Dedifferentiated amniotic fluid mesenchymal stem cell (primary cell): Measurements from ENCODE around the gene RASA2.

Source experiments
- DNase-seq: peaks from one replicate; pipeline ENCODE4 v3.0.0-alpha.2; 2016; ENCODE audit errors: extremely low spot score

RASA2 gene

DNA sequence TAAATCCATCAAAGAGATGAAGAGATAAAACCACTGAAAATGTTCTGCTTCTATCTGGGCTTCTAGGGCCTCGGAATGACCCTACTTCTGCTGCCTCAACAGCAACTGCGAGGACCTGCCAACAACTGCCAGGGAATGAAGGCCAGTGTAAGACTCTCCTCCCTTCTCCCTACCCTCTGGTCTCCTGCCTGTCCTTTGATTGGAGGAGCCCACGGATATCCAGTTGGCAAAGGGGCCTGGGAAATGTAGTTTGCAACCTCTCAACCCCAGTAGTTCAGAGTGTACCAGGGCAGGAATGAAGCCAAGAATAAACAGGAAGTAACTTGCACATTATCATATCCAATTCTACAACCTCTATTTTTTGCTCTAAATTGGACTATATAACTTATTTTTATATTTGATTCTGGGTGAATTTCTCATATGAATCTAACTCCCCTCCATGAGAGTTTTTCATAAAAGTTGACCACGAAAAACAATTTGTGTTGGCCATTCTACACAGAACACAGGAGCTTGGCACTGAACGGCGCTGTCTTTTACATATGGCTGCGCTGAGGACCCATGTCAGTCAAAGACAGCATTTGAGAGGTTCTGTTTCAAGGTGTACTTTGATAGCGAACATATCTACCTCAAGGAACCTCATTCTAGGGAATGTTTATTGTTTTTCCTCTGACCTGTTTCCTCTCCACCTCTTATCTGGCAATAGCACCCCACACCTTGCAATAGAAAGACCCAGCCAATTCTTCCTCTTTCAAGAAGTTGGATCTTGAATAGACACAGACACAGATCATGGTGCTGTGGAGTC, 160.1 kb downstream of the RASA2 start:
- no peak for DNase-seq

DNA sequence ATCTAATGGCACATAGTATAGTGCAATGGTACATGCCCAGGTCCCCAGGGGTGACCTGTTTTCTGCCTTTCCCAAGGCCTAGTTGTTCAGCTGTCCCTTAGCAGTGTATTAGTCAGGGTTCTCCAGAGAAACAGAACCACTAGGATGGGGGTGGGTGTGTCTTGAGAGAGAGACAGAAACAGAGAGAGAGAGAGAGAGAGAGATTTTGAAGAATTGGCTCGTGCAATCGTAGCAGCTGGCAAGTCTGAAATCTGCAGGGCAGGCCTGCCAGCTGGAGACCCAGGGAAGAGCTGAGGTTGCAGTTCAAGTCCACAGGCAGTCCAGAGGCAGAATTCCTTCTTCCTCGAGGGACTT, 160.7 kb downstream of the RASA2 start:
- no peak for DNase-seq

DNA sequence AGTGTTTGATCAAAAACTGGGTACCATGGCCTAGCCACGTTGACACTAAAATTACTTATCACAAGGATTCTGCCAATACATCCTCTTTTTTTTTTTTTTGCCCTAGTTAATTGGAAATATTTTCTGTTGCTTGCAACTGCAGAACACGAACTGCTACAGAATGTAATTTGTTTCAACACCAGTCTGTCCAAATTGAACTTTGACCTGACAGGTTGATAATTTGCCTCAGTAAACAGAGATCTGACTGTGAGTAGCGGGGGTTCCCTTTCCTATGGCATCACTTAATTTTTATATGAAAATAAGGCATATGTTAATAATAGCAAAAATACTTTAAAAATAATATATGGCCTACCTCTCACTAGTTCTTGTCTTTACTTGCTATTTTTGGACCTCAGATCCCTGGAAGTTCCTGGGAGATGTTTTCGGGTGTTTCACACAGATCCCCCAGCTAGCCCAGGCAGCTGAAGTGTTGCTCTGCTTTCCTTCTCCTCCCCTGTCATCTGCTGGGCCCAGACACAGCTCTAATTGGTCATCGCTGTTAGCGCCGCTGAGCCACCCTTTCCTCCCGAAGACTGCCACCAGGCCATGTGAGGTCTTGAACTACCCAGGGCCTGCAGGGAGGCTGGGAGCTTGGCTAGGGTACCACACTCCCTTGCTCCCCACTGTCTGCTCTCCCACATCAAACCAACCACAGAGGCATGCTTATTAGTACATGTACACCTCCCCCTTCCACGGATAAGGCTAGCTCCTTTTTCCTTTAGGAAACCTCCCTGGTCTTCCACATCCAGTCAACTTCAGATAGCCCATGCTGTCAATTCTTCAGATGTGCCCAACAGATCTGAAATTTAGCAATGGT, 161.5 kb downstream of the RASA2 start:
- no peak for DNase-seq

DNA sequence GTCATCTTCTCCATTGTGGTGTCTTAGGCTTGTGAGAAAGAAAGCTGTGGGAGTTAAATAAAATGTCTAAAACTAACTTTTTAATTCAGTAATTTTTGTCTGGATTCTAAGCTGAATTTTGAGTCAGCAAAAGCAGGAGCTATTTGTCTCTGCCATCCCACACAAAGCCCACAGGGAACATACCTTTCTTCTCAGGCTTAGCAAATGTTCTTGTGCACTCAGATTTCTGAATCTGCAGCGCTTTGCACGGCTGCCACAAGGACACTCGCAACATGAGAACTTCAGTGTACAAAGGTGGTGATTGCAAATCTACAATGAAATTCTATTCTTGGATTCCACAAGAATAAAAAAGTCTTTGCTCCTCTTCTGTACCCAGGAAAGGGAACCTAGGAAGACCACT, 163.0 kb downstream of the RASA2 start:
- no peak for DNase-seq

DNA sequence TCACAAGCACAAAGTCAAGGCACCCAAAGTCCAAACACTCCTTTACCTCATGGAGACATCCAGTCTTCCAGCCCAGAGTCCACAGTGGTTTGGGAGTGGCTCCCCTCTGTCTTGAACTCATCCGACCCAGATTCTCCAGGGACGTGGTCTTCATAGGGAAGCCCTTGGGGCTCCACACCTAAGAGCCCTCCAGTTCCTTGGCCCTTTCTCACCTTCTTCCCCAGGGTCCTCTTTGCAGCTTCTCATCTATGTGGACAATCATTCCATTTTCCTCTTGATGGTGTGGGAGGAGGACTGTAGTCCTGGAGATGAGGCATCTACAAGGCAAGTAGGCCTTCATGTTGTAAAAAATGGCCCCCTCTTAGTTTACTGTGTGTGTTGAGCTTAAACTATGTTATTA, 164.0 kb downstream of the RASA2 start:
- DNase-seq: no peak

DNA sequence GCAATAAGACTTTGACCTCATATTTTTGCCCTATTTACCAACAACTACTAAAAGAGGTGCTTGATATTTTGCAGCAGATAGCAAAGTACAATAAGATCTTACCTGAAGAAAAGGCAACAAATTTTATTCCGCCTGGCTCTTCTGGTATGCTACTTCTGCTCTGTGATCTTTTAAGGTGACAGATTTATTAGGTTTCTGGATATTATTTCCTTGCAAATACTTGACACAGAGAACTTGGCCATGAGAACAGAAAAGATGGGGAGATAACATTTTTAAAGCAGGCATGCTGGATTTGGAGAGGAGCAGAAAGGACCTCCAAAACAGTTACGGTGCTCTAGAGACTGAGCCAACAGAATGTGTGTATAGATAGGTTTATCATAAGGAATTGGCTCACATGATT, 164.6 kb downstream of the RASA2 start:
- DNase-seq: no peak

DNA sequence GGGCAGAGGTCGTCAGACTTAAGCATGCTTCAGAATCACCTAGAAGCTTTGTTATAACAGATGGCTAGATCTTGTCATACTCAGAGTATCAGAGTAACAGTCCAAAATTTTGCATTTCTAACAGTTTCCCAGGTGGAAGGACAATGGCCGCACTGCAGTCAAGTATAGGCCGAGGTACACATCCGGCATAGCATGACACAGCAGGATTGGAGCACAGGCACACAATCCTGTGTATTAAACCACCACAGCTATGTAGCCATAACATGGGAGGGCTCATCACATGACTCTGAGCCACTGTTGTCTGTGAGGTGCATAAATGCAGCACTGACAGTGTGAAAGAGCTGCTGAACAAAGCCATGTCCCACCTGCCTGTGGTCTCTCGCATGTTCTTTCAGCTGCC, 165.5 kb downstream of the RASA2 start:
- DNase-seq: no peak

DNA sequence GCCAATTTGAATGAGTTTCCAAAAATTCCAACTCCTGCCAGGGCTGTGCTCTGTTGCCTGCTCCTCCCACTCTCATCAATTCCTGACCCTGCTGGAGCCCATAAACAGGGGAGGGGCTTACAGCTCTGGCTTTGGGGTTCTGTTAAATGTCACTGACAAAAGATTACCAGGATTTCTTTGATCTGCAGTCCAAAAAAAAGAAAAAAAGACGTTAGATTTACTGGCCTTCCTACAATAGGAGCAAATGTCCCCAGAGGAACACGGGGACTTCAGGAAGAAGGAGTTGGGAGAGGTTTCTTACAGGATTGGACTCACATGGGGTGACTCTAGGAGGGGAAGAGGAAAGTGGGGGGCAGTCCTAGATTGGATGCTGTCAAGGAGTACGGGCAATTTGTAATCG, 167.0 kb downstream of the RASA2 start:
- DNase-seq: no peak

DNA sequence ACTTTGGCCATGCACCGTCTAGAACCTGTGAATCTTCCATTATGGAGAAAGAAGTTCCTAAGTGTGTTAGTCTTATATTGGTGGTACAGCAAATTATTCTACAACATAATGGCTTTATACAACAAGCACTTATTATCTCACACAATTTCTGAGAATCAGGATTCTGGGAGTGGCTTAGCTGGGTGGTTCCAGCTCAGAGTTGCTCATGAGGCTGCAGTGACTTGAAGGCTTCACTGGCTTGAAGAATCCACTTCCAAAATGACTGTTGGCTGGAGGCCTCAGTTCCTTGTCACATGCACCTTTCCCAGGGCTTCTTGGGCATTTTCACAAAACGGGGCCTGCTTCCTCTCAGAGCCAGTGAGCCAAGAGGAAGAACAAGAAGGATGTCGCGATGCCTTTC, 169.0 kb downstream of the RASA2 start:
- DNase-seq: no peak

DNA sequence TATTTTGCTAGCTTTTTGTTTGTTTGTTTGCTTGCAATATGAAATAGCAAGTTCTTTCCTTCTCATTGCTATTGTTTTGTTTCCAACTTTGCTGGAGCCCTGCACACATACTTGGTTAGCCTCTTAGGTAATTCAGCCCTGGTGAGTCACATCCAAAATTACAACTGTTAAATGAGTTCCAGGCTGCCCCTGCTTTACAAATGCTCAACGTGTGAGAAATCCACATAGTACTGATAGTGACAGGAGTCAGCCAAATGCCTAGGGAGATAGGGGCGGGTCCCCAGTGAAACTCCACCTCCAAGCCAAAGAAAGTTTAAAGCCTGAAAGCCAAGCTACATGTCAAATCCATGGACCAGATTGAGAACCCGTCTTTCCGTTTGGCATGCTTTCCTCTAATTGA, 169.9 kb downstream of the RASA2 start:
- DNase-seq: peak; percentile 68

DNA sequence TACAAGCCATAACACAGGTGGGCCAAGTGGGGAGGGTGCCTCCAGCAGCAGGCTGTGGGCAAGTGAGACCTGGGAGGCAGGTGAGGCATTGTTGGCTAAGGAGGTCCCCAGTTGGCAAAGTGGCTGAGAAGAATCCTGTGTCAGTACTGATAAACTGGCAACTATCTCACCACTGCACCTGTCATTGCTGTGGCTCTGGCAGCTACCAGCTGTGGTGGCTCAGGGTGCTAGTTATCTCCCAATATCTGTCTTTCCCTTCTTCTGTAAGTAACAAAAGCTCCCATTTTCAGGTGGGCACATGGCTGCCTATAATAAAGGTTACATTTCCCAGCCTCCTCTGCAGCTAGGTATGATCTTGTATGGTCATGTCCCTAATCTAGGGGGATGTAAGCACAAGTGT, 170.7 kb downstream of the RASA2 start:
- DNase-seq: no peak

DNA sequence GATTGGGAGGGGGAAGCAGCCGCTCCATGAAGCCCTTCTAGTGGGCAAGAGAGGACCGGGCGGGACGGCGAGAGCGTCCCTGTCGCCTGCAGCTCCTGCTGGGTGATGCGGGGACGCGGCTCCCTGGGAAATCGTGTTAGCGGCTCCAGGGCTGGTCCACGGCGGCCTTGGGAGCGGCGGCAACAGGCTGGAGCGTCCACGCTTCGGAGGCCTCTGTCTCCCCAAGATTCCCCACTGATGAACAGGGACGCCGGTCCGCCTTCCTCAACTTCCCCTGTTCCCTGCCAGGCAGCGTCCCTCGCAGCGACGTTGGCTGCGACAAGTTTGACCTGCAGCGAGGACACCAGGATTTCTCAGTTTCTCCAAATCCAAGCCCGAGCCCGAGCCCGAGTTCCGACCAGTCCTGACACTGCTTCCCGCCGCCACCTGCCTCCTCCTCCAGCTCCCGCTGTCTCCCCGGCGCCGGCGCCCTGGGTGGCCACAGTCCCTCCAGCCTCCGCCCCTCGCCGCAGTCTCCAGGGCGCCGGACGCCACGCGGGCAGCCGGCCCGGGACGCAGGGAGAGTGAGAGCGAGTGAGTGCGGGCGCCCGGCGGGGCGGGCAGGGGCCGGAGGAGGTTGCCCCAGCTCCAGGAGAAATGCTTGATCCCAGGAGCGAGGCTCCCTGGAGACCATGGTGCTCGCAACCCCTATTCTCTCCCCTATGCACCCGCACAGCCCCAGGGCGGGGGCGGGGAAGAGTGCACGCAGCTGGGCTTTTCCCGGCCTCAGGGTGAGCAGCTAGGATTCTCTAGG, 173.2 kb downstream of the RASA2 start:
- no peak for DNase-seq

DNA sequence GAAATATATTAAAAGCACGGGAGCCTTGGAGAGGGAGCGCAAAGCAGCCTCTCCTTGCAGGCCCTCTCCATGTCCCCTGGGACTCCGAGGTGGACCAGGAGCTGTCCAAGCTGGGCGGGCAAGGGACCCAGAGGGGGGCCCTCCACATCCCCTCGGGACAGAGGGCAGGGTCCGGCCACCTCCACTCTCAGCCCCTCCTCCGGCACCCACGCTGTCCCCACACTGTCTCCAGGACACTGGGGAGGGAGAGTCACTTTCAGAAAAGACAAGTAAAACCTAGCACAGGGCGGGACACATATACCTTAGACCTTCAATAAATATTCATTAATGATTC, 173.8 kb downstream of the RASA2 start:
- DNase-seq: no peak

DNA sequence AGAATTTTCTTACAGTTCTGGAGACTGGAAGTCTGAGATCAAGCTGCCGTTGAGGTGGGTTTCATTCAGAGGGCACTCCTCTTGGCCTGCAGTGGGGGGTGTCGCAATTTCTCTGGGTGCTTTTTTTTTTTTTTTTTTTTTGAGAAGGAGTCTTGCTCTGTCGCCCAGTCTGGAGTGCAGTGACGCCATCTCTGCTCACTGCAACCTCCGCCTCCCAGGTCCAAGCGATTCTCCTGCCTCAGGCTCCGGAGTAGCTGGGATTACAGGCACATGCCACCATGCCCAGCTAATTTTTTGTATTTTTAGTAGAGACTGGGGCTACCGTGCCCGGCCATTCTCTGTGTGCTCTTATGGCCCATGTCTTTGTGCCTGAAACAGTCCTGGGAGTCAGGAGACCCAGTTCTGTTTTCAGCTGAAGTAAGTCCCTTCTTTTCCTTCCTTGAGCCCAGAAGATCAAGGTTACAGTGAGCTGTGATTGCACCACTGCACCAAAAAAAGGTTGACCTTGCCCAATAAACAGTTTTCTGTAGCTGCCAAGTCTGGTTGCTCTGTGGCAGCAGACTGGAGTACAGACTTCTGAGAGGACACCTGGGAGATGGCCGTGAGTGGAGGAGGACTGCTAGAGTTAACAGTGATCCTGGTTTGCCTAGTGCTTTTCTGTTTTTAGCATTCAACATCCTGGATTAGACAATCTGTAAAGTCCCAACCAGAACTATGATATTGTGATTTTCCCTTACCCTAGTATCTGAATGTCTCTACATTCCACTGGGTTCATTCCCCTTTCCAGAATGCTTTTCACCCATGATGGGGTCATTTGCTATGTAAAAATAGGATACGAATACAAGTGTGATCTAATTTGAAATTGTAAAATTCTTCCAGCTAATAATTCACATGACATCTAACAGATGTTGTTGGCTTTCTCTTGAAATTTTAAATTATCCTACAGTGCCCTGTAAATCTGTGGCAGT, 174.7 kb downstream of the RASA2 start:
- no peak for DNase-seq

DNA sequence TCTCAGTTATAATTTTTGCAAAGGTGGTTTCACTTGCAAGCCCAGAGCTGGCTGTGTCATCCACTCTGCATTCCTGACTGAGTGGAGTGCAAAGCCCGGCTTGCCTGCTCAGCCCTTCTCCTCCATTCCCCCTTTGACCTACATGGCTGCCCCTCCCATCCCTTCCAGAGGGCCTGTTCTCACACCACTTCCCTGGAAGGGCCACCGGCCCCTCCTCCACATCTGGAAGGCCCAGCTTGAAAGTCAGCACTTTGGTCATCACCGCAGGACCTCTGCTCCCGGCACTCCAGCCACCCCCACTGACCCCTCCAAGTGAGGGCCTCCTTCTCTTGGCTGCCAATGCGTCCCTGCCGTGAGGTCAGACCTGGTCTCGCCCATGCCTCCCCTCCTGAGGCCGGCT, 177.2 kb downstream of the RASA2 start:
- no peak for DNase-seq
